ENCODE data around the gene ACAT2.
"Not testable (repeated sequence)": the region's sequence is repeated elsewhere in the genome, so short reads cannot be mapped to it uniquely, and the experiment has no call there.

The ACAT2 gene

GRCh38 chr6:159777240-159777904, 15.5 kb downstream of the ACAT2 start:
- no peak for DNase-seq

- no peak for DNase-seq
Measured at GRCh38 chr6:159778131-159778530, 16.3 kb downstream of the ACAT2 start.

- DNase-seq: no peak
Measured at GRCh38 chr6:159778542-159779103, 16.8 kb downstream of the ACAT2 start.

- DNase-seq: no peak
Measured at GRCh38 chr6:159788276-159788675, 26.4 kb downstream of the ACAT2 start.

- no peak for DNase-seq
Measured at GRCh38 chr6:159788753-159789376, 27.0 kb downstream of the ACAT2 start.

- peak; percentile 97 for DNase-seq
Measured at GRCh38 chr6:159789377-159790148, 27.7 kb downstream of the ACAT2 start, which contains the start of gene TCP1. Gene TCP1 (minus strand): TSS chr6:159789602. CDS start chr6:159789468, 134 bp downstream.

GRCh38 chr6:159790149-159790955, 28.5 kb downstream of the ACAT2 start, which contains the start of gene MRPL18:
Gene MRPL18 (plus strand): TSS chr6:159790467. CDS start chr6:159790588, 121 bp downstream.
- peak; percentile 91 for DNase-seq

GRCh38 chr6:159790956-159791598, 29.2 kb downstream of the ACAT2 start:
- DNase-seq: no peak

GRCh38 chr6:159794976-159795375, 33.1 kb downstream of the ACAT2 start:
- not testable (repeated sequence) for DNase-seq

GRCh38 chr6:159797554-159797953, 35.7 kb downstream of the ACAT2 start:
- no peak for DNase-seq

- no peak for DNase-seq
Measured at GRCh38 chr6:159800141-159800865, 38.5 kb downstream of the ACAT2 start, which contains the start of gene PNLDC1. Gene PNLDC1 (plus strand): TSS chr6:159800276. CDS start chr6:159800308, 32 bp downstream.

- no peak for DNase-seq
Measured at GRCh38 chr6:159801935-159802334, 40.1 kb downstream of the ACAT2 start.

- no peak for DNase-seq
Measured at GRCh38 chr6:159804504-159804903, 42.7 kb downstream of the ACAT2 start.

GRCh38 chr6:159805440-159806020, 43.7 kb downstream of the ACAT2 start:
- DNase-seq: no peak

- no peak for DNase-seq
Measured at GRCh38 chr6:159806021-159806458, 44.2 kb downstream of the ACAT2 start.

- no peak for DNase-seq
Measured at GRCh38 chr6:159807150-159807858, 45.5 kb downstream of the ACAT2 start.

- DNase-seq: no peak
Measured at GRCh38 chr6:159808647-159809046, 46.8 kb downstream of the ACAT2 start.

- no peak for DNase-seq
Measured at GRCh38 chr6:159809149-159809548, 47.3 kb downstream of the ACAT2 start.

- DNase-seq: no peak
Measured at GRCh38 chr6:159813781-159814180, 51.9 kb downstream of the ACAT2 start.

- no peak for DNase-seq
Measured at GRCh38 chr6:159815410-159815809, 53.6 kb downstream of the ACAT2 start.

Data from KG1 (cell line).